GM18520 (cell line): ENCODE results near the gene GSAP.

ENCODE experiments used
- ATAC-seq: cut with Tn5 transposase; IDR thresholded peaks from one replicate; pipeline ENCODE4 v1.9.1; 2021; ENCODE audit not compliant: unreplicated experiment

The GSAP gene

GRCh38 chr7:77409005-77409738 is 7.0 kb downstream of the GSAP start:
- no peak for ATAC-seq

DNA sequence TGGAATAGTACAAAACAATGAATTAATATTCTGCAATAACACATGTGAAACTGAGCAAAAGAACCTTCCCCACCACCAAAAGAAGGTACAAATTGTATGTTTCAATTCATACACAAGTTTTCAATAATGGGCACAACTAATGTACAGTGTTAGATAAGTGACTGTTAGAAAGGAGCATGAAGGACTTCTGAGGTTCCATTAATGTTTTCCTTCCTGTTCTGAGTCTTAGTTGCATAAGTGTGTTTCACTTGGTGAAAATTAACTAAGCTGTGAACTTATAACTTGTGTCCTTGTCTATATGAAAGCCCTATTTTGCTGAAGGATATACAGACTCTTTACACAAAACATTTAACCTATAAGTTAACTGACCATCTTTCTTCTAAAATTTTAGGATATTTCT is 8.2 kb downstream of the GSAP start:
- ATAC-seq: no peak

DNA sequence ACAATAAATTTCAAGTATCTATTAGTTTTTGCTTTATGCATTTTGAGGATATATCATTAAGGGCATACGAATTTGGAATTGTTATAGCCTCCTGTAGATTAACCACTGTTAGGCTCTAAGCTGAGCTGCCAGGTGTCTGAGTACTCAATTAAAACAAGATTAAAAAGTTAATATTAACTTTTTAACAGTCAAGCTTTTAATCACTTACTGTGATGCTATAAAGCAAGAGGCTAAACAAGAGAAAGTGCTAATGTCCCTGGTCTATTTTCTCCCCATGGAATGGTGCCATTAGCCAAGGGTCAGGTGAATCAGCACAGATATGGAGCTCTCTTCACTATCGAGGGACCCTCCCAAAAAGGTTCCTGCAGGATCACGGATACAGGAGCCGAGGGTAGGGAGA is 9.7 kb downstream of the GSAP start:
- no peak for ATAC-seq

DNA sequence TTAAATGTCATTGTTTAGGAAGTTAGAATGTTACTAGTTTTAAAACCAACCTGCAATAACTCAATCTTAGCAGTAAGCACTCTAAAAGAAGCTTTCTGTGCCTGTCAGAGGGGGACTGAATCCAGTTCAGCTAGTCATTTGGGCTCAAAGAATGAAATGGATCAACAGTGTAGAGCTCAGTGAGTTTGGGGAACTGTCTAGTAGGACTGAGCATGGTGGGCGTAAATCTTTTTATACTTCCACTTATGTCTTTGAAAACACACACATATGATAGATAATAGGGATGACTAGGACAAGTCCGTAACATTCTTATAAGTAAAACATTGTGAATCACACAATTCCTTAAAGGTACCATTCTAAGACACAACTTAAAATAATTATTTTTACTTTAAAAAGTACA is 11.5 kb downstream of the GSAP start:
- no peak for ATAC-seq

GRCh38 chr7:77403957-77404356 is 12.2 kb downstream of the GSAP start:
- no peak for ATAC-seq

- ATAC-seq: no peak
Observed at GRCh38 chr7:77402818-77403217, 13.3 kb downstream of the GSAP start.

- no peak for ATAC-seq
Observed at GRCh38 chr7:77401002-77401401, 15.1 kb downstream of the GSAP start.

DNA sequence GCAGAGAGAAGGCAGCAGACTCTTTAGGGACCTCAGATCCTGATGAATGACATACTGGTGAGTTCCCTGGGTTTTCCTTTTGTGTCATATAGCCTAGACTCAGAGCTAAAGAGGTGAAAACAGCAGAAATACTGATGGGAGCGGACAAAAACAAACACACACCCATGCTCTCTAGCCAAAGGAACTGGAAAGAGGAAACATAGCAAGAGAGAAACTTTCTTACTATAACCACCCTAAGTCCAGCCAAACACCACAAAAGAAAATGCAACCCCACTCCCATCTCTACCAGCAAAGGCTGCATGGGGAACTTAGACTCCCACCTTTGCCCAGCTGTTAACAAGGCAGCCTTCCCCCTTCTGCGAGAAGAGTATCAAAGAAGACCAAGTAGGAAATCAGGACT is 16.3 kb downstream of the GSAP start:
- ATAC-seq: no peak

GRCh38 chr7:77396894-77397547 is 19.1 kb downstream of the GSAP start:
- ATAC-seq: no peak

DNA sequence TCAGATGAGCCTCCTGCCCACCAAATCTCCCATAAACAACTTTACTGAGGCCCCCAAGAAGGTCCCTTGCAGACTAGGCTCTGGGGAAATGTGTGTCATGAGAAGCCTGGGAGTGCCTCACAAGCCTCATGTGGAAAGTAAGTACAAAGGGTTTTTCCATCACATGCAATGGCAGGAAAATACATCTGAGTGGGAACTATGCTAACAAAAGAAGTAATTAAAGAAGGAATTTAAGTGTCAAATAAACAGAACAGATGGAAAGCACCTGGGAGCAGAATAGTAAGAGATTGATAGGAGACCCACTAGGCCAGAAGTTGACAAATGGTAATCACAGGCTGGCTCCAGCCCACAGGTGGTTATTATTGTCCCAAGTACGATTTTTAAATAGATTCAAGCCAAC is 20.5 kb downstream of the GSAP start:
- no peak for ATAC-seq

GRCh38 chr7:77393954-77394353 is 22.2 kb downstream of the GSAP start:
- no peak for ATAC-seq

- peak; percentile 94 for ATAC-seq
Observed at GRCh38 chr7:77393261-77393660, 22.9 kb downstream of the GSAP start.

DNA sequence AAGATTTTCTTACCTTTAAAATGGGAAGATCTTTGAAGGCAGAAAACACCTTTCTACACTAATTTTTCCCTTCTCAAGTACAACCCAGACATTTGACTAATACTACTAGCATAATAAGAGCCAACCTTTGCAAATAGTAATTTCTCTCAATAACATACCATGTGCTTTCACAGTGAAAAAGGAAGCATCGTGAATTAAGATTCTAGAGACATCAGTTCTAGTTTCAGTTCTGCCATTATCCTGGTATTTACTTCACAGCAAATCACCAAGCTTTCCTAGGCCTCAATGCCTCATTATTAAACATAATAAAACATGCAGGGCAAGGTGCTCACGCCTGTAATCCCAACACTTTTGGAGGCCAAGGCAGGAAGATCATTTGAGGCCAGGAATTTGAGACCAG is 24.9 kb downstream of the GSAP start:
- ATAC-seq: peak; percentile 39

DNA sequence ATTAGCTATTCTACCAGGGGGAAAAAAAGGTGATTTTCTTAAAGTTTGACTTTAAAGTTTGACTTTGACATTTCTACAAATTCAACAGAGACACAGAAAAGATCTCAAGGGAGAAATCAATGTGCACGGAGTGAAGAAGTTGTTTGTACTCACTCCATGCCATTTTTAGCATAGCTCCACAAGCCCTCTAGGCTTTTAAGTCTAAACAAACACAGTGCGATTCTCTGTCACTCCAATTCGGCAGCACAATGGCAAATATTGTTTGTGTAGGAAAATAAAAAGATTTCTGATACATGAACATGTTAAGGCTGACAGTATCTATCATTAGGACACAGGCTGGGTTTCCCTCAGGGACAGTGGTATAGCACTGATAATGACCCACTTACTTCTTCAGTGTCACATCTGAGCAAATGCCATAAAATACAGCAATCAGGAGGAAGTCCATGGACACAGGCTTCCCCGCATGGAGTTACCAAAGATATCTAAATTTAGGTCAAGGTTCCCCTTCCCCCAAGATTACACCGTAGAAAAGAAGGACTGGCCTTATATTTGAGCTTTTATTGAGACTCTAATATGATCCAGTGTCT is 28.0 kb downstream of the GSAP start:
- ATAC-seq: no peak

GRCh38 chr7:77386165-77386822 is 29.9 kb downstream of the GSAP start:
- ATAC-seq: no peak

GRCh38 chr7:77383333-77383740 is 32.8 kb downstream of the GSAP start:
- ATAC-seq: no peak

DNA sequence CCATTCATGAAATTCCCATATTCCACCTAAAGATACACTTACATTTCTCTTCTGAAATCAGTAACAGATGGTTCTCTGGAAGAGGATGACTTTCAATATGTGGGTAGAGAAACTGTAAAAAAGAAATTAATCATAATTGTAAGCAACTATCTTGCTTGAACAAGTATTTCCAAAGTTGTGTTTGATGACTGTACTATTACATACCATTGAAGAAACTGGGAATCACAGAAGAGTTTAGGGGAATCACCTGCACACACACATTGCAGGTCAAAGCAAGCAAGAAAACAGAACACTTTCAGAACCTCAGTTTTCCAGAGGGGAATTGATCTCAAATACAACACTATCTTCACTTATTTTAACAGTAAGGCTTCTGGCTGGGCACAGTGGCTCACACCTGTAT is 33.6 kb downstream of the GSAP start:
- no peak for ATAC-seq

GRCh38 chr7:77378584-77378983 is 37.6 kb downstream of the GSAP start:
- ATAC-seq: no peak

DNA sequence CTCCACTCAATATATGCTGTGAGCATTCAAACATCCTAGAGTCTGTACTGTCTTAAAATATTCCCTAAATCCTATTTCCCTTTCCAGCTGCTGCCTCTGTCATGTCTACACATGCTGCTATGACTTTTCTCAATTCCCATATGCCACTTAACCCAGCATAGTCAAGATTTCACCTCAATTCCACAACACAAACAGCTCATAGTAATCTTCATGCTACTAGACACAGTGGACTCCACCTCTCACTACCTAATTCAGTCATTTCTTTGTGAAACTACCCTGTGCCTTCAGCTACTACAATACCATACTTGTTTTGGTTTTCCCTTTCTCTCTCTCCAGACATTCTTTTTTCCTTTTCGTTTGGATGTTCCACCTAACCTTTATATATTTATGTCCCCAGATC is 45.5 kb downstream of the GSAP start:
- ATAC-seq: no peak

DNA sequence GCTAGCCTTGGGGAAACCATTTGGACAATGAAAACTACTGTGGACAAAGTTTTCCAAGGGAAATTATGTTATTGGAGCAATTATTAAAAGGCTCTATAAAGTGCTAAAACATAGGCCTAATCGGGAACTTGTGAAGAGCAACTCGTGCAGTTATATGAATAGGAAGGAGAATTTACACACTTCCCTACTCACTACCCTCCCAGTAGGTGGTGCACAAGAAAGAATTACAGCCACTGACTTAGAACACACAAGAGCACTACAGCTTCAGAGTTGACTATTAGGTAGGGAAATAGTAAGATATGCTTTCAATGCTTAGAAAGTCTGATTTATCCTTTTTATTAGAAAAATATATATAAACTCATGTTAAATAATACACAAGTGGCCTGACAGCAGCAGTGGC is 47.2 kb downstream of the GSAP start:
- ATAC-seq: no peak

- ATAC-seq: no peak
Observed at GRCh38 chr7:77367976-77368375, 48.2 kb downstream of the GSAP start.

DNA sequence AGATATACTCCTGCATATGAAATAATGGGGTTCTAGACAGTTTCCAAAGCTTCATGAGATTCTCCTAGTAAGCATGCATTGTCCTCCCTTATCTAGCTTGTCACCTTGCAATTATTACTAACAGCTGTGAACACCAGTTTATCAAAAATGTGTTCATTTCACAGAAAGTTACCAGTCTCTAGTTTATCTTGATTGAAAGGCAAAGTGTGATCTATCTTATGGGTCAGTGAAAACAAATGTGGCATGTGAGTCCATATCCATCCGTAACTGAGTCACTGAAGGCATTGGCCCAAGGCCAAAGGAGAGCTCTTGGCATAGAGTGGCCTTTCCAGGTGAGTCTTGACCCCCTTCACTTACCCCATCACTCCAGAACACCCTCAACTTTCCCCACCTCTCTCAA is 53.2 kb downstream of the GSAP start:
- no peak for ATAC-seq
